ENCODE results near the gene OR1L1.

OR1L1 gene

DNA sequence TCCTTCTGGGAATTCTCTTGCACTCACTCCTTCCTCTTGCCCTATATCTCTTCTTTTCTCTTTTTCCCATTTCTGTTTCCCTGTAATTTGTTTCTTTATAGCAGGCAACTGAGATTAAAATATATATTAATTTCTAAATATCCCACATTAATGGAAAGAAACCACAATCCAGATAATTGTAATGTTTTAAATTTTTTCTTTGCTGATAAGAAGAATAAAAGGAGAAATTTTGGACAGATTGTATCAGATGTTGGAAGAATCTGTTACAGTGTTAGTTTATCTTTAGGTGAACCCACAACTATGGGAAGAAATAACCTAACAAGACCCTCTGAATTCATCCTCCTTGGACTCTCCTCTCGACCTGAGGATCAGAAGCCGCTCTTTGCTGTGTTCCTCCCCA is at the start of gene OR1L1:
OR1L1 (plus strand) TSS at position 301 of the 400 bp plus-strand sequence; CDS start at position 301, 0 bp downstream.
- DNase-seq (ENCODE audit: low read depth in 3 of 3, low spot score in 1 of 3): no peak

DNA sequence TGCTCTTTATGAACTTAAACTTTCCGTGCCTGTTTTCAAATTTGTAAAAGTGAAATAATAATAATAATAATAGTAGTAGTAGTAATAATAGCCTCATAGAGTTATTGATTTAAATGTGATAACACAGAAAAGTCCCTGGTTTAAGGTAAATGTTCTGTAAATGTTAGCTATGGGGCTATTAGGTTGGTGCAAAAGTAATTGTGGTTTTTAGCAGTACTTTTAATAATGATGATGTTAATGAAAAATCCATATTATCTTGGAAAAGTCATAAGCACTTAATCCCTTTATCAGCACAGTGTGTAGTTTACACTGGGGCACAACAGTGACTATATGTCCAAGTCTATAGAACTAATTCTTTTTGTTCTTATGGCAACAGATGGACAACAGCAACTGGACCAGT is 47.2 kb upstream of the OR1L1 start, which contains the start of gene OR1Q1:
OR1Q1 (plus strand) TSS at position 377 of the 400 bp plus-strand sequence; CDS start at position 377, 0 bp downstream.
- DNase-seq (ENCODE audit: low read depth in 3 of 3, low spot score in 1 of 3): no peak

DNA sequence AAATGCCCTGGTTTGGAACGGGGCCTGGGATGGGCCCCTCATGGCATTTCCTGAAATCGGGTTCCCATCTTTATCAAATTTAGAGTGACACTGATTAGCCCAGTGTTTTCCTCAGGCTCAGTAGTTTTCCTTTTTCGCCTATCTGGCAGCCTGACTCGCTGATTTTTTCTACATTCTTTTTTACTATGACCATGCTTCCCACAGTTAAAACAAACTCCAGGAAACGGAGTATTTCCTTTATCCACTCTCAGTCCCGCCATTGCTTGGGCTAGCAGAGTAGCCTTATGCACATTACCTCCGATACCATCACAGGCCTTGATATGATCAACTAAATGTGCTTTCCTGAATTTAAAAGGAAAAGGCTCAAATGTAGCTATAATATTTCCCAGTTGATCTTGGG is 41.5 kb upstream of the OR1L1 start:
- DNase-seq (ENCODE audit: low read depth in 3 of 3, low spot score in 1 of 3): no peak

- DNase-seq (ENCODE audit: low read depth in 3 of 3, low spot score in 1 of 3): no peak
Observed at GRCh38 chr9:122642226-122642625, 19.3 kb upstream of the OR1L1 start.

- DNase-seq (ENCODE audit: low read depth in 3 of 3, low spot score in 1 of 3): no peak
Observed at GRCh38 chr9:122656378-122656777, 5.1 kb upstream of the OR1L1 start.

DNA sequence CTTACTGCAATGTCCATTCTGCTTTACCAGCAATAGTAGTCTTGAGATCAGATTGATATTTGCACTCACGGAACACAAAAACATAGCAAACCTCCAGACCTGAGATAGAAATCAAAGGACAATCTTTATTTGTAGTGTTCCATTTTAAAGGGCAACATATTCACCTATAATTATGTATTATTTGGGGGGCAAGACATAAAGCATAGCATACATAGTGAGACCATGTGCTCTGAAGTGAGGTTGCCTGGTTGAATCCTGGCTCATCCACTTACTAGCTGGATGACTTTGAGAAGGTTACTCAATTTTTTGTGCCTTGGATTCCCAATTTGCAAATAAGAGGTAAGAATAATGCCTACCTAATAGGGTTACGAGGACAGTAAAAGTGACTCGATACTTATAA is 4.0 kb upstream of the OR1L1 start, which contains the start of gene OR1B1:
OR1B1 (minus strand) TSS at position 101 of the 400 bp plus-strand sequence.
- no peak for DNase-seq (ENCODE audit: low read depth in 3 of 3, low spot score in 1 of 3)

- DNase-seq (ENCODE audit: low read depth in 3 of 3, low spot score in 1 of 3): no peak
Observed at GRCh38 chr9:122672481-122672880, 11.0 kb downstream of the OR1L1 start.

GRCh38 chr9:122684851-122685250 is 23.3 kb downstream of the OR1L1 start:
- DNase-seq (ENCODE audit: low read depth in 3 of 3, low spot score in 1 of 3): no peak

DNA sequence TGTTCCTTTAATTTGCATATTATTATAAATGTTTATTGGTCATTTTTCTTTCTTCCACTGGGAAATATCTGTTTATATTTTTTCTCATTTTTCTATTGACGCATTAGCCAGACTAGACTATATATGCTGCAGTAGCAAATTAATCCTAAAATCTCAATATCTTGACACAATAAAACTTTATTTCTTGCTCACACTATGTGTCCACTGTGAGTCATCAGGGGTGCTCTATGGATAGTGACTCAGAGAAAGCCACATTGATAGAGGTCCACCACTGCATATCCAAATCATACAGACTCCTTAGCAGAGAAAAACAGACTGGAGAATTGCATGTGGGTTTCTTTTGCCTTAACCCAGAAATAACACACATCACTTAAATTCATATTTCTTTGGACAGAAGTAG is 34.2 kb downstream of the OR1L1 start:
- DNase-seq (ENCODE audit: low read depth in 3 of 3, low spot score in 1 of 3): no peak

All from stimulated activated CD4-positive, alpha-beta T cell treated with anti-CD3 and anti-CD28 coated beads, TNF-alpha, amount 100 ng/mL, for 1 hour (primary cell).